ENCODE measurements around the gene C9orf78.
A peak's percentile ranks its signal among the peaks of the same experiment; 100 is the strongest.

C9orf78 gene

DNA sequence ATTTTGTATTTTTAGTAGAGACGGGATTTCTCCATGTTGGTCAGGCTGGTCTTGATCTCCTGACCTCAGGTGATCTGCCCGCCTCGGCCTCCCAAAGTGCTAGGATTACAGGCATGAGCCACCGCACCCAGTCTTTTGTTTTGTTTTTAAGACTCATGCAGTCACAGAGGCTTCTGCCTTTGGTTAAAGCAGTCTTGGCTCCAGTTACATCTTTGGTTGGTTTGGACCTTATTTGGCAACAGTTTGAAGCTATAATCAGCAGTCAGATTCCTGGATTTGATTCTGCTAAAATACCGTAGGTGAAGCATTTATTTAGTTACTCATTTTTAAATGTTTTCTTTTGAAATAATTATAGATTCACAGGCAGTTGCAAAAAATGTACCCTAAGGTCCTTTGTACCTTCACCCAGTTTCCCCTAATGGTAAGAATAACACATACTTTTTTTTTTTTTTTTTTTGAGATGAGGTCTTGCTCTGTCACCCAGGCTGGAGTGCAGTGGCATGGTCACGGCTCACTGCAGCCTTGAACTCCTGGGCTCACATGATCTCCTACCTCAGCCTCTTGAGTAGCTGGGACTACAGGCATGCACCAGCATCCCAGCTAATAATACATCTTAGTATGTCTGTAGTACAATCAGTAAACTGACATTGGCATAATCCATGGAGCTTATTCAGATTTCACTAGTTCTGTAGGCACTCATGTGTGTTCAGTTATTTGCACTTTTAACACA is 15.9 kb upstream of the C9orf78 start:
- Histone ChIP-seq H3K27ac (peak overlapping the region in 1 of 2 donors; percentile 69), H3K4me3 (no peak overlapping the region)
- no peak for DNase-seq (ENCODE audit: low spot score)
- TF ChIP-seq, protein P1, sequence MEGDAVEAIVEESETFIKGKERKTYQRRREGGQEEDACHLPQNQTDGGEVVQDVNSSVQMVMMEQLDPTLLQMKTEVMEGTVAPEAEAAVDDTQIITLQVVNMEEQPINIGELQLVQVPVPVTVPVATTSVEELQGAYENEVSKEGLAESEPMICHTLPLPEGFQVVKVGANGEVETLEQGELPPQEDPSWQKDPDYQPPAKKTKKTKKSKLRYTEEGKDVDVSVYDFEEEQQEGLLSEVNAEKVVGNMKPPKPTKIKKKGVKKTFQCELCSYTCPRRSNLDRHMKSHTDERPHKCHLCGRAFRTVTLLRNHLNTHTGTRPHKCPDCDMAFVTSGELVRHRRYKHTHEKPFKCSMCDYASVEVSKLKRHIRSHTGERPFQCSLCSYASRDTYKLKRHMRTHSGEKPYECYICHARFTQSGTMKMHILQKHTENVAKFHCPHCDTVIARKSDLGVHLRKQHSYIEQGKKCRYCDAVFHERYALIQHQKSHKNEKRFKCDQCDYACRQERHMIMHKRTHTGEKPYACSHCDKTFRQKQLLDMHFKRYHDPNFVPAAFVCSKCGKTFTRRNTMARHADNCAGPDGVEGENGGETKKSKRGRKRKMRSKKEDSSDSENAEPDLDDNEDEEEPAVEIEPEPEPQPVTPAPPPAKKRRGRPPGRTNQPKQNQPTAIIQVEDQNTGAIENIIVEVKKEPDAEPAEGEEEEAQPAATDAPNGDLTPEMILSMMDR (IDR thresholded peaks at IDR 0.05) = no peak

DNA sequence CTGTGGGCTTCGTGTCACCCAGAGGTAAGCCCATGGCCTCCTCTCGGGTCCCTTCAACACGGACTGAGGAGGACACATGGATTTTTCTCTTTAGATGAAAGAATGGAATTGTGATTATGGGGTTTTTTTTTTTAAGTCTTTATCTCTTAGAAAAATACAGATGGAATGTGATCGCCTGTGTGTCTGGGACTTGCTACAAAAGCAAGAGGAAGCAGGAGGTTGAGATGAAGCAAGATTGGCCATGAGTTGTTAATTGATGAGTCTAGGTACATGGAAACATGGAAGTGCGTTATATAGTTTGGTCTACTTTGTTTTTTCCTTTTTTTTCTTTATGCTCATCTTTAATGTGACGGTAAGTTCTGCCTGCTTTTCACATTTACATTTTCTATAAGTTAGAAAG is 14.8 kb upstream of the C9orf78 start:
- no peak for DNase-seq (ENCODE audit: low spot score)
- TF ChIP-seq, protein P1 (IDR thresholded peaks at IDR 0.05) = no peak
- Histone ChIP-seq H3K4me3 (no peak overlapping the region), H3K27ac (no peak overlapping the region)

DNA sequence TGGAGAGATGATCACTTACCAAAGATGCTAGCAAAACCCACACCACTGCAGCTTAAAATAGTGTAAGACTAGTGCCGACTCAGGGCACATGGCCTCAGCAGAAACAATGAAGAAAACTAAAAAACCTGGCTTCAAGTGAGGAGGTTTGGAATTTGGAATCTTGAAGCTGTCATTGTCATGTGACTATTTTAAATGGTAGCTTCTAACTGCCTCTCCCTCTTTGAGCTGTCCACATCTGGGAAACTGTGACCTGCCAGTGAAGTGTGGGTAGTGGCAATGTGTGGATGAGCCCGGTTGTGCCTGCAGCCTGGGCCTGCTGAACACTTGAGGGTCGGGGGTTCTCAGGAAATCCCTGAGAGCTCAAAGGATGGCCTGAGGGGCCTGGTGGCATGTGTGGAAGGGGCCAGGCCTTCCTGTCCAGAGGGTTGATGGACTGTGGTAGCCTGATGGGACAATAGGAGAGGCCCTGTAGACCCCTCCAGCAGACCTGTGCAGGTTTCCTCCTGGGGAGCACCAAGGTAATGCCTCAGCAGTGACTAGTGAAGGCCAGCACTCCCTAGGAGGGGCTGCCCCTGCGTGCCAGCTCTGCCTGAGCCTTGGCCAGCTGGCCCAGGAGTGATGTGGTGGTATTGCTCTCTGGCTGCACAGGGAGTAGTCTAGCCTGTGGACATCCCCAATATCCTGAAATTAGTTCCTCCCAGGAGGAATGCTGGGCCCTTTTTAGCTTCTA is 13.8 kb upstream of the C9orf78 start:
- Histone ChIP-seq H3K4me3 (no peak overlapping the region), H3K27ac (peak overlapping the region in 1 of 2 donors; percentile 19)
- TF ChIP-seq, protein P1 (IDR thresholded peaks at IDR 0.05) = no peak
- no peak for DNase-seq (ENCODE audit: low spot score)

DNA sequence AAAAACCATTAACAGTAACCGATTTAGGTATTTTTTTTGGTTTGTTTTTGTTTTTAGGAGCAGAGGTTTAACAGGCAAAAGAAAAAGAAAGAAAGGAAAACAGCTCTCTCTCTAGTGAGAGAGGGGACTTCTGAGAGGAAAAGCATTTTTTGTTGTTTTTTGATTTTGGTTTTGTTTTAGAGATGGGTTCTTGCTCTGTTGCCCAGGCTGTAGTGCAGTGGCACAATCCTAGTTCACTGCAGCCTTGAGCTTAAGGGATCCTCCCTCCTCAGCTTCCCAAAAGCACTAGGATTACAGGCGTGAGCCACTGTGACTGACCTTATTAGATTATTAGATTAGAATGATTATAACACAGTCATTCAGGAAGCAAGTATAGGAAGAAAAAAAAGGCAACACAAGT is 10.3 kb upstream of the C9orf78 start:
- no peak for DNase-seq (ENCODE audit: low spot score)
- no peak overlapping the region for H3K4me3 ChIP-seq
- H3K27ac ChIP-seq = no peak overlapping the region
- TF ChIP-seq, protein P1 (IDR thresholded peaks at IDR 0.05) = no peak

DNA sequence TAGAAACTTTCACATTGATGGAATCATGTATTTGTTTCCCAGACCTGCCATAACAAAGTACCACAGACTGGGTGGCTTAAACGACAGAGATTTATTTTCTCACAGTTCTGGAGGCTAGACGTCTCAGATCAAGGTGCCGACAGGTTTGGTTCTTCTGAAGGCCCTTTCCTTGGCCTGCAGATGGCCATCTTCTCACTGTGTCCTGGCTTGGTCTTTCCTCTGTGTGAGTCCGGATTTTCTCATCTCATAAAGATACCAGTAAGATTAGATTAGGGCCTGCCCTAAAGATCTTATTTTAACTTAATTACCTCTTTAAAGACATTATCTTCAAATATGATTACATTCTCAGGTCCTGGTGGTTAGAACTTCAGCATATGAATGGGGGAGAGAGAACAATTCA is 6.0 kb upstream of the C9orf78 start:
- H3K4me3 ChIP-seq = no peak overlapping the region

DNA sequence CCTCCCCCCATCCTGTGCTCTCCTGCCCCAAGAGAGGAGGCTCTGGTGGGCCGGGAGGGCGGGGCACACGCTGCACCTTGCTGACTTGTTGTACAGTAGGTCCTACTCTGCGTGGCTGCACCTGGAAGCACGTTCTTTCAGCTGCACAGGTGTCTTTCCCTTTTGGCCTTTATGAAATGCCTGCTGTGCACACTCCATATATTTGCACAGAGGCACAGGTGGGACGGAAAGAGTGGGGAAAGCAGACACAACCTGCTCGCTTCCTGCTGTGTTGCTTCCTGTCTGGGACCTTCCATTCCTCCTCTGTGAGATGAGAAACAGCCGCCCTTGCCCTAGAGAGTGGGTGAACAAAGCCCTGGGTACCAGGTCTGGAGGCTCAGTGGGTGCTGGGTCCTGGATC is 5.0 kb upstream of the C9orf78 start:
- H3K27ac ChIP-seq = no peak overlapping the region
- H3K4me3 ChIP-seq = no peak overlapping the region
- TF ChIP-seq, protein P1 (IDR thresholded peaks at IDR 0.05) = no peak
- no peak for DNase-seq (ENCODE audit: low spot score)

More for the DNA sequence above, 6.0 kb upstream of the C9orf78 start:
- H3K27ac ChIP-seq = no peak overlapping the region
- TF ChIP-seq, protein P1 (IDR thresholded peaks at IDR 0.05) = no peak
- DNase-seq (ENCODE audit: low spot score) = no peak

Data from coronary artery (tissue), 2 donors.